Measurements from ENCODE around the gene NKD1.

The NKD1 gene

GRCh38 chr16:50631985-50632576 is 83.9 kb downstream of the NKD1 start:
- no peak for DNase-seq

- DNase-seq: no peak
Measured at GRCh38 chr16:50632927-50633800, 85.0 kb downstream of the NKD1 start.

- no peak for DNase-seq
Measured at GRCh38 chr16:50634090-50634489, 85.9 kb downstream of the NKD1 start.

- no peak for DNase-seq
Measured at GRCh38 chr16:50634947-50635346, 86.8 kb downstream of the NKD1 start.

GRCh38 chr16:50635505-50636392 is 87.6 kb downstream of the NKD1 start:
- no peak for DNase-seq

- no peak for DNase-seq
Measured at GRCh38 chr16:50636753-50637374, 88.7 kb downstream of the NKD1 start.

- no peak for DNase-seq
Measured at GRCh38 chr16:50637716-50638602, 89.8 kb downstream of the NKD1 start.

- no peak for DNase-seq
Measured at GRCh38 chr16:50638816-50639670, 90.8 kb downstream of the NKD1 start.

GRCh38 chr16:50640391-50640790 is 92.2 kb downstream of the NKD1 start:
- peak; percentile 41 for DNase-seq

GRCh38 chr16:50640919-50641817 is 93.0 kb downstream of the NKD1 start:
- no peak for DNase-seq

GRCh38 chr16:50641818-50642187 is 93.6 kb downstream of the NKD1 start:
- no peak for DNase-seq

- DNase-seq: no peak
Measured at GRCh38 chr16:50642349-50642748, 94.2 kb downstream of the NKD1 start.

- no peak for DNase-seq
Measured at GRCh38 chr16:50643192-50643591, 95.0 kb downstream of the NKD1 start.

- DNase-seq: no peak
Measured at GRCh38 chr16:50644245-50644644, 96.0 kb downstream of the NKD1 start.

- peak; percentile 43 for DNase-seq
Measured at GRCh38 chr16:50644729-50645128, 96.5 kb downstream of the NKD1 start.

- DNase-seq: no peak
Measured at GRCh38 chr16:50645563-50646220, 97.5 kb downstream of the NKD1 start.

- no peak for DNase-seq
Measured at GRCh38 chr16:50646345-50646744, 98.1 kb downstream of the NKD1 start.

GRCh38 chr16:50651835-50652438 is 103.7 kb downstream of the NKD1 start:
- DNase-seq: no peak
